Measurements from ENCODE around the gene MRPS10. TPM values are rescaled to one million over a fixed set of nuclear protein-coding genes. Genes with fewer than 3 reads are reported as not detected.

Gene MRPS10
- total RNA-seq, 2 experiments from 2014 or later: 17.1 to 18.4 TPM

GRCh38 chr6:42201382-42201781 is 16.3 kb downstream of the MRPS10 start:
- TF ChIP-seq CTCF (IDR thresholded peaks at IDR 0.05): no peak
- no peaks in the 10 kb centered on the region for H3K27me3 Mint-ChIP-seq
- intact Hi-C loops (cut with DNase I, micrococcal nuclease): no loop called here
- POLR2A ChIA-PET: no interaction called here
- no peak overlapping the region for H3K4me3 ChIP-seq (ENCODE audit: low read length)
- H3K36me3 ChIP-seq (ENCODE audit: insufficient read depth, low read length): peaks cover 10% of the 10 kb centered on the region
- no peak for DNase-seq
- peaks cover 30% of the 10 kb centered on the region for H3K36me3 Mint-ChIP-seq (ENCODE audit: low read depth)
- no peak overlapping the region for H3K27ac Mint-ChIP-seq
- H3K4me1 Mint-ChIP-seq (ENCODE audit: low read depth): no peaks in the 10 kb centered on the region
- peaks cover 7% of the 10 kb centered on the region for H3K4me1 ChIP-seq (ENCODE audit: insufficient read depth, low read length)
- ATAC-seq (ENCODE audit: poor library complexity): no peak
- H3K9me3 Mint-ChIP-seq: no peaks in the 10 kb centered on the region
- H3K27ac ChIP-seq (ENCODE audit: low read depth in 1 of 2, low read length in 2 of 2): no peak overlapping the region
- H3K27me3 ChIP-seq (ENCODE audit: control insufficient read depth in 1 of 2, insufficient read depth in 2 of 2, low read length in 2 of 2): no peaks in the 10 kb centered on the region
- no peaks in the 10 kb centered on the region for H3K9me3 ChIP-seq (ENCODE audit: control insufficient read depth in 1 of 2, insufficient read depth in 1 of 2, low read length in 2 of 2)
- CTCF ChIA-PET: no interaction called here
- no peak overlapping the region for H3K4me3 Mint-ChIP-seq

GRCh38 chr6:42200035-42200434 is 17.6 kb downstream of the MRPS10 start:
- Mint-ChIP-seq H3K4me3 (no peak overlapping the region), H3K27ac (no peak overlapping the region), H3K9me3 (no peaks in the 10 kb centered on the region), H3K27me3 (no peaks in the 10 kb centered on the region), H3K4me1 (ENCODE audit: low read depth) (no peaks in the 10 kb centered on the region), H3K36me3 (ENCODE audit: low read depth) (peaks cover 21% of the 10 kb centered on the region)
- ChIA-PET POLR2A (no interaction called here), CTCF (interaction anchor here (0.7 kb wide), 2 partner anchors 14 to 619 kb away, joined by 3 to 4 read pairs; no protein-coding TSS in a partner anchor)
- Histone ChIP-seq H3K27ac (ENCODE audit: low read depth in 1 of 2, low read length in 2 of 2) (no peak overlapping the region), H3K4me3 (ENCODE audit: low read length) (no peak overlapping the region), H3K36me3 (ENCODE audit: insufficient read depth, low read length) (peaks cover 5% of the 10 kb centered on the region), H3K9me3 (ENCODE audit: control insufficient read depth in 1 of 2, insufficient read depth in 1 of 2, low read length in 2 of 2) (no peaks in the 10 kb centered on the region), H3K27me3 (ENCODE audit: control insufficient read depth in 1 of 2, insufficient read depth in 2 of 2, low read length in 2 of 2) (no peaks in the 10 kb centered on the region), H3K4me1 (ENCODE audit: insufficient read depth, low read length) (peaks cover 7% of the 10 kb centered on the region)
- ATAC-seq (ENCODE audit: poor library complexity): no peak
- intact Hi-C loops (cut with DNase I, micrococcal nuclease): no loop called here
- DNase-seq: no peak
- no peak for TF ChIP-seq CTCF (IDR thresholded peaks at IDR 0.05)

- Histone ChIP-seq H3K4me1 (ENCODE audit: insufficient read depth, low read length) (peaks cover 7% of the 10 kb centered on the region), H3K9me3 (ENCODE audit: control insufficient read depth in 1 of 2, insufficient read depth in 1 of 2, low read length in 2 of 2) (no peaks in the 10 kb centered on the region), H3K36me3 (ENCODE audit: insufficient read depth, low read length) (no peaks in the 10 kb centered on the region), H3K27me3 (ENCODE audit: control insufficient read depth in 1 of 2, insufficient read depth in 2 of 2, low read length in 2 of 2) (no peaks in the 10 kb centered on the region), H3K4me3 (ENCODE audit: low read length) (no peak overlapping the region), H3K27ac (ENCODE audit: low read depth in 1 of 2, low read length in 2 of 2) (no peak overlapping the region)
- no peak for ATAC-seq (ENCODE audit: poor library complexity)
- TF ChIP-seq CTCF (IDR thresholded peaks at IDR 0.05): no peak
- ChIA-PET POLR2A (no interaction called here), CTCF (interaction anchor here (0.7 kb wide), 2 partner anchors 15 to 618 kb away, joined by 3 to 4 read pairs; no protein-coding TSS in a partner anchor)
- Mint-ChIP-seq H3K9me3 (no peaks in the 10 kb centered on the region), H3K27ac (no peak overlapping the region), H3K27me3 (no peaks in the 10 kb centered on the region), H3K36me3 (ENCODE audit: low read depth) (peaks cover 14% of the 10 kb centered on the region), H3K4me1 (ENCODE audit: low read depth) (no peaks in the 10 kb centered on the region), H3K4me3 (no peak overlapping the region)
- DNase-seq: no peak
- intact Hi-C loops (cut with DNase I, micrococcal nuclease): no loop called here
These were observed 18.3 kb downstream of the MRPS10 start for GRCh38 chr6:42199106-42199981.
